K562 (cell line): ENCODE measurements around the gene DENND4C.
"Not testable (repeated sequence)": the region's sequence is repeated elsewhere in the genome, so short reads cannot be mapped to it uniquely, and the experiment has no call there.

Experiments used
- DACH1 ChIP-seq: fragments of 450-650 bp; IDR thresholded peaks from 2 replicates; pipeline ENCODE4 v1.6.1; 2018; ENCODE audit not compliant: partially characterized antibody
- ESRRA ChIP-seq: fragments of 450-650 bp; IDR thresholded peaks from 2 replicates; pipeline ENCODE4 v1.6.1; 2014; ENCODE audit warnings: low read depth, mild to moderate bottlenecking, moderate library complexity, borderline replicate concordance
- ZNF3 ChIP-seq: fragments of 250-450 bp; sonication (Bioruptor Pico); IDR thresholded peaks from 2 replicates; pipeline ENCODE4 v1.5.0; 2021; ENCODE audit warnings: mild to moderate bottlenecking, moderate library complexity
- ZNF311 ChIP-seq: fragments of 250-450 bp; sonication (Bioruptor Pico); IDR thresholded peaks from 2 replicates; pipeline ENCODE4 v1.4.0; 2020; ENCODE audit warnings: mild to moderate bottlenecking, moderate library complexity
- TF ChIP-seq, protein P1 (sequence below), 2 experiments: fragments of 450-650 bp; formaldehyde crosslinking in 1 of 2; IDR thresholded peaks; 2 replicates each; pipeline versions ENCODE4 v1.4.0 to v1.6.1; 2014 to 2020; ENCODE audit warnings: mild to moderate bottlenecking in 2 of 2, borderline replicate concordance in 1 of 2, low read depth in 1 of 2

DNA sequence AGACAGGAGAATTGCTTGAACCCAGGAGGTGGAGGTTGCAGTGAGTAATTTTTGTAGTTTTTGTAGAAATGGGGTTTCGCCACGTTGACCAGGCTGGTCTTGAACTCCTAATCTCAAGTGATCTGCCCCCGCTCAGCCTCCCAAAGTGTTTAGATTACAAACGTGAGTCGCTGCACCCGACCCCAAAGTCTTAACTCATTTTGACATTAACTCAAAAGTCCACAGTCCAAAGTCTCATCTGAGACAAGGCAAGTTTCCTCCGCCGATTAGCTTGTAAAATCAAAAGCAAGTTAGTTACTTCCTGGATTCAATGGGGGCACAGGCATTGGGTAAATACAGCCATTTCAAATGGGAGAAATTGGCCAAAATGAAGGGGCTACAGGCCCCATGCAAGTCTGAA lies 19.9 kb downstream of the DENND4C start:
- TF ChIP-seq ZNF311 (CRISPR knock-in tag); ZNF3 (CRISPR knock-in tag); DACH1; ESRRA: not testable (repeated sequence)
- TF ChIP-seq, protein P1, sequence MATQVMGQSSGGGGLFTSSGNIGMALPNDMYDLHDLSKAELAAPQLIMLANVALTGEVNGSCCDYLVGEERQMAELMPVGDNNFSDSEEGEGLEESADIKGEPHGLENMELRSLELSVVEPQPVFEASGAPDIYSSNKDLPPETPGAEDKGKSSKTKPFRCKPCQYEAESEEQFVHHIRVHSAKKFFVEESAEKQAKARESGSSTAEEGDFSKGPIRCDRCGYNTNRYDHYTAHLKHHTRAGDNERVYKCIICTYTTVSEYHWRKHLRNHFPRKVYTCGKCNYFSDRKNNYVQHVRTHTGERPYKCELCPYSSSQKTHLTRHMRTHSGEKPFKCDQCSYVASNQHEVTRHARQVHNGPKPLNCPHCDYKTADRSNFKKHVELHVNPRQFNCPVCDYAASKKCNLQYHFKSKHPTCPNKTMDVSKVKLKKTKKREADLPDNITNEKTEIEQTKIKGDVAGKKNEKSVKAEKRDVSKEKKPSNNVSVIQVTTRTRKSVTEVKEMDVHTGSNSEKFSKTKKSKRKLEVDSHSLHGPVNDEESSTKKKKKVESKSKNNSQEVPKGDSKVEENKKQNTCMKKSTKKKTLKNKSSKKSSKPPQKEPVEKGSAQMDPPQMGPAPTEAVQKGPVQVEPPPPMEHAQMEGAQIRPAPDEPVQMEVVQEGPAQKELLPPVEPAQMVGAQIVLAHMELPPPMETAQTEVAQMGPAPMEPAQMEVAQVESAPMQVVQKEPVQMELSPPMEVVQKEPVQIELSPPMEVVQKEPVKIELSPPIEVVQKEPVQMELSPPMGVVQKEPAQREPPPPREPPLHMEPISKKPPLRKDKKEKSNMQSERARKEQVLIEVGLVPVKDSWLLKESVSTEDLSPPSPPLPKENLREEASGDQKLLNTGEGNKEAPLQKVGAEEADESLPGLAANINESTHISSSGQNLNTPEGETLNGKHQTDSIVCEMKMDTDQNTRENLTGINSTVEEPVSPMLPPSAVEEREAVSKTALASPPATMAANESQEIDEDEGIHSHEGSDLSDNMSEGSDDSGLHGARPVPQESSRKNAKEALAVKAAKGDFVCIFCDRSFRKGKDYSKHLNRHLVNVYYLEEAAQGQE (IDR thresholded peaks at IDR 0.05; ENCODE audit: borderline replicate concordance) = not testable (repeated sequence)
- TF ChIP-seq, protein P1 (CRISPR knock-in tag; IDR thresholded peaks at IDR 0.05; ENCODE audit: low read depth) = not testable (repeated sequence)
